HFFc6 (cell line): Measurements from ENCODE around the gene PSORS1C2. TPM values are rescaled to one million over a fixed set of nuclear protein-coding genes. Genes with fewer than 3 reads are reported as not detected.
"Not testable (repeated sequence)": the region's sequence is repeated elsewhere in the genome, so short reads cannot be mapped to it uniquely, and the experiment has no call there.

Source experiments
- DNase-seq: peaks from one replicate; pipeline ENCODE4 v3.0.0-alpha.2; 2018
- H3K27ac Mint-ChIP-seq: 2 replicates; pipeline ENCODE4 v1.8.0; 2020; ENCODE audit warnings: mild to moderate bottlenecking, mixed read lengths
- H3K27me3 Mint-ChIP-seq: 2 replicates; pipeline ENCODE4 v1.8.0; 2021; ENCODE audit warnings: mild to moderate bottlenecking, moderate library complexity, mixed read lengths; ENCODE audit not compliant: insufficient read depth
- H3K36me3 Mint-ChIP-seq: 2 replicates; pipeline ENCODE4 v1.8.0; 2021; ENCODE audit warnings: low read depth, mixed read lengths
- H3K4me1 Mint-ChIP-seq: 2 replicates; pipeline ENCODE4 v1.8.0; 2020; ENCODE audit warnings: low read depth, mixed read lengths
- H3K4me3 Mint-ChIP-seq: 2 replicates; pipeline ENCODE4 v1.8.0; 2020; ENCODE audit warnings: mild to moderate bottlenecking, moderate library complexity, mixed read lengths
- H3K9me3 Mint-ChIP-seq: 2 replicates; pipeline ENCODE4 v1.8.0; 2020; ENCODE audit warnings: mild to moderate bottlenecking, mixed read lengths
- total RNA-seq, 6 experiments: library from RNA; stranded (reverse); fragmentation: NEBNext Ultra II Directional; extraction: Animal tissue kit (Norgen Biotek cat#: 25700); gene quantifications; 2 replicates in 1 of 6; 3 replicates in 5 of 6; pipeline ENCODE4 v1.2.3, GENCODE V29; 2021
- TF ChIP-seq, protein P1 (sequence below): fragments of 200-600 bp; sonication (generic); IDR thresholded peaks from 2 replicates; pipeline ENCODE4 v1.5.0; 2021; ENCODE audit warnings: antibody characterized with exemption, mild to moderate bottlenecking

PSORS1C2 gene
- total RNA-seq, 6 experiments from 2014 or later: not detected

DNA sequence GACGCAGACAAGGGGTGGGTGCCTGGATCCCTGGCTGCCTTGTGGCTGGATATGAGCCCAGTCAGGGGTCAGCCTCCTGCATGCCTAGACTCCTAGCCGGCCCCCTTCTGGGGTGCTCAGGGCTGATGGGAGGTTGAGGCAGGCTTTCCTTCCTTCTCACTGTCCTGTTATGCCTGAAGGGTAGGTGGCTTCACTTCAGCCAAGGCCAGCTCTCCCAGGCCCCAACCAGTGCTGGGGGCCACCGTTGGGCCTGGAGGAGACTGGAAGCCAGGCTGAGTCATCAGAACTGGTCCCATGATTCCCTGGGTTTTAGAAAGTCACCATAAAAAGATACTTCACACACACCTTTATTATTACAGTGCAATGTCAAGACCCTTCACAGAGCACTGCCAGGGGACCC, 34.5 kb upstream of the PSORS1C2 start:
- TF ChIP-seq, protein P1, sequence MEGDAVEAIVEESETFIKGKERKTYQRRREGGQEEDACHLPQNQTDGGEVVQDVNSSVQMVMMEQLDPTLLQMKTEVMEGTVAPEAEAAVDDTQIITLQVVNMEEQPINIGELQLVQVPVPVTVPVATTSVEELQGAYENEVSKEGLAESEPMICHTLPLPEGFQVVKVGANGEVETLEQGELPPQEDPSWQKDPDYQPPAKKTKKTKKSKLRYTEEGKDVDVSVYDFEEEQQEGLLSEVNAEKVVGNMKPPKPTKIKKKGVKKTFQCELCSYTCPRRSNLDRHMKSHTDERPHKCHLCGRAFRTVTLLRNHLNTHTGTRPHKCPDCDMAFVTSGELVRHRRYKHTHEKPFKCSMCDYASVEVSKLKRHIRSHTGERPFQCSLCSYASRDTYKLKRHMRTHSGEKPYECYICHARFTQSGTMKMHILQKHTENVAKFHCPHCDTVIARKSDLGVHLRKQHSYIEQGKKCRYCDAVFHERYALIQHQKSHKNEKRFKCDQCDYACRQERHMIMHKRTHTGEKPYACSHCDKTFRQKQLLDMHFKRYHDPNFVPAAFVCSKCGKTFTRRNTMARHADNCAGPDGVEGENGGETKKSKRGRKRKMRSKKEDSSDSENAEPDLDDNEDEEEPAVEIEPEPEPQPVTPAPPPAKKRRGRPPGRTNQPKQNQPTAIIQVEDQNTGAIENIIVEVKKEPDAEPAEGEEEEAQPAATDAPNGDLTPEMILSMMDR: no peak
- Mint-ChIP-seq H3K27ac (no peak overlapping the region), H3K27me3 (peaks cover 1% of the 10 kb centered on the region; the same call in 1 of the 2 replicates), H3K4me1 (peaks cover 32% of the 10 kb centered on the region), H3K4me3 (no peak overlapping the region), H3K9me3 (no peaks in the 10 kb centered on the region), H3K36me3 (no peaks in the 10 kb centered on the region)
- no peak for DNase-seq

DNA sequence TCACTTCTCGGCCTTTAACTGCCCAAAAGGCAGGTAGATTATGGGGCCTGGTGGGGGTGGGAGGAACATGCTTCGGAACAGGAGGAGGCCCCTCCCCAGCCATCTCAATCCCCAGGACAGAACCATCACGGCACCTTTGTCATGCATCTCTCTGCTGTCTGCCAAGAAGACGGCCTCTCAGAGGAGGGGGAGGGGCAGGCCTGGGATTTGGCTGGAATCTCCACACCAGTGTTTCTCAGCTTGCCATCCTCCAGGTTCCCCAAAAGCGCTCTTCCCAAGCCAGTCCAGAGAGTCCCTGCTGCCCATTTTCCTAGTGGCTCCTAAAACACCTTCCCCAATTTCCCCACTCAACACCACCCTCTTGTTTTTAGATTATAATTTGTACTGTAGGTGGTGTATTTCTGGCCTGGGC, 34.1 kb upstream of the PSORS1C2 start:
- Mint-ChIP-seq H3K27ac (no peak overlapping the region), H3K4me1 (peaks cover 29% of the 10 kb centered on the region), H3K27me3 (peaks cover 1% of the 10 kb centered on the region; the same call in 1 of the 2 replicates), H3K4me3 (no peak overlapping the region), H3K36me3 (no peaks in the 10 kb centered on the region), H3K9me3 (no peaks in the 10 kb centered on the region)
- DNase-seq: no peak
- TF ChIP-seq, protein P1: no peak

DNA sequence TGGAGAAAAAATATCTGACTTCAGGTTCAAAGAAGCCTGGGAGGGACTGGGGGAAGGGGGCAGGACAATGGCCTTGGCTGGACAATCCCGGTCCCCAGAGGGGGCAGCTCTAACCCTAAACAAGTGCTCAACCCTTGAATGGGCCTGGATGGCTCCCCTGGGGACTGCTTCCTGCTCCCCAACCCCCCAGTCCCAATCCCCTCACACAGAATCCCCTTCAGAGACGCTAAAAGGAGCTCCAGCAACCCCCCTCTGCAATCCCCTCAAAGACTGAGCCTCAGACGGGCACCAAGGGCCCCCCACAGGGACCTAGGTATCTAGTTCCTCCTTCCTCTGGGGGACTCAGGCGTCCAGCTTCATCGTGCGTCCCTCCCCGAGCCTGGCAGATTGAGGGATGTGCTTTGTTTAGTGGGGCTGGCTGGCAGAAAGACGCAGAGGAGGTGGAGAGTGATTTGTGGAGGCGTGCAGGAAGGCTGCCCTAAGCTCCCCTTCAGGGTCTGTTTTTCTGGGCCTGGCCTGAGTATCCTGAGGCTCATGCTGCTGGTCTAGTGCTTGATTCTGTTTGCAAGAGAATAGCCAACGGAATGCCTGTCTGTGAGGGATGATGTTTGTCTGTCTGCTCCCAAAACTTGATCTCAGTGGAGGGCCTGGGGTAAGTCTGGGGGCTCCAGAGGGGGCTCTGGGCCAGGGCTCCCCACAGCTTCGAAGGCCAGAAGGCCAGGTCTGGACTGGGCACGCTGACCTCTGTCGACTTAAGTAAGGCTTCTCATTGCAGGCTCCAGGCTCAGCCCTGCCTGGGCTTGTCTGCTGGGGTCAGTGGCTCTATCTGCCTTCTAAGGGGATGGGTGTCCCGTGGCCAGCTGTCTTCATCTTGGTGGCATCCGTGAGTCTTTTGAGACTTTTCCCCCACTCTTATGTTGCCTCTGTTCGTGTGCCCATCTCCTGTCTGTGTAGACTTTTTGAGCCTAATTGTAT, 33.4 kb upstream of the PSORS1C2 start:
- Mint-ChIP-seq H3K27ac (no peak overlapping the region), H3K27me3 (peaks cover 1% of the 10 kb centered on the region; the same call in 1 of the 2 replicates), H3K9me3 (no peaks in the 10 kb centered on the region), H3K4me1 (peaks cover 29% of the 10 kb centered on the region), H3K36me3 (0 out of 2 replicates have a peak, but pooled peaks cover 4% of the 10 kb centered on the region), H3K4me3 (no peak overlapping the region)
- TF ChIP-seq, protein P1: no peak
- no peak for DNase-seq

DNA sequence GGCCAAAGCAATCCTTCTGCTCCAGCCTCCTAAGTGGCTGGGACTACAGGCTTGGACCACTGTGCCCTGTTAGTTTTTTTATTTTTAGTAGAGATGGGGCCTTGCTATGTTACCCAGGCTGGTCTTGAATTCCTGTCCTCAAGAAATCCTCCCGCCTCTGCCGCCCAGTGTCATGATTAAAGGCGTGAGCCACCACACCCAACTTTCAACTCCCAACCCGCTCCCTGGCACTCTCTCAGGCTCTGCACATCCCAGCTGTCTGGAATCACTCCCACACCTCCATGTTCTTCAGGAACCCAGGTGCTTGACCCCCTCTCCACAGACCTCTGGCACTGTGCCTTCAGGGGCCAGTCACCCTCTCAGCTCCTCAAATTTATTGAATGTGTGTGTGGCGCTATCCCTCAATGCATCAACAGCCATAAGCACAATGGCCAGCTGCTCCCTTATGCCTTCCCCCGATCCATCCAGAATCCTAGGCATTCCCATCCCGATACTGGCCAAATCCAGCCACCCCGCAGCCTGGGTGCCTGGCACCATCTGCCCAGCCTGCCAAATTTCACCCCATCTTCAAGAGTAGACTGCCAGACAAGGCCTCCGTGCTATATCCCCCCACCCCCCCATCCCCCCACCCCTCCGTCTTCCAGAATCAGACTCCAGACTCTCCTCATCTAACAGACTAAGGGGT, 32.3 kb upstream of the PSORS1C2 start:
- Mint-ChIP-seq H3K4me3 (no peak overlapping the region), H3K4me1 (peaks cover 25% of the 10 kb centered on the region), H3K27me3 (peaks cover 1% of the 10 kb centered on the region; the same call in 1 of the 2 replicates), H3K36me3 (0 out of 2 replicates have a peak, but pooled peaks cover 4% of the 10 kb centered on the region), H3K9me3 (no peaks in the 10 kb centered on the region), H3K27ac (no peak overlapping the region)
- TF ChIP-seq, protein P1: no peak
- DNase-seq: no peak

DNA sequence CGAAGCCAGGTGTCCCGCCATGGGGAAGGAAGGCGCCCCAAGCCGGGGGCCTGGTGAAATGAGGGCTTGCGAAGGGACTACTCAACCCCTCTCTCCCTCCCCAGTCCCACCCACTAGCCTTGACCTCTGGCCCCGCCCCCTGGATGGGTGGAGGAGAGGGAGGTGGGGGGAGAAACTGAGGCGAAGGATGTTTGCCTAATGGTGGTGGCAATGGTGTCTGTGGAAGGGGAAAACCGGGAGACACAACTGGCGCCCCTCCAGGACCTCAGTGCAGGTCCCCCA, 31.7 kb upstream of the PSORS1C2 start, which contains the start of gene POU5F1:
TSS of gene POU5F1 (minus strand) at position 83 of the 282 bp plus-strand sequence. CDS start at position 21, 62 bp downstream.
- Mint-ChIP-seq H3K9me3 (no peaks in the 10 kb centered on the region), H3K4me1 (peaks cover 19% of the 10 kb centered on the region), H3K27me3 (no peaks in the 10 kb centered on the region; the same call in 1 of the 2 replicates), H3K36me3 (0 out of 2 replicates have a peak, but pooled peaks cover 4% of the 10 kb centered on the region), H3K4me3 (no peak within 1 kb of the TSS), H3K27ac (no peak within 1 kb of the TSS)
- no peak for DNase-seq
- TF ChIP-seq, protein P1: no peak

DNA sequence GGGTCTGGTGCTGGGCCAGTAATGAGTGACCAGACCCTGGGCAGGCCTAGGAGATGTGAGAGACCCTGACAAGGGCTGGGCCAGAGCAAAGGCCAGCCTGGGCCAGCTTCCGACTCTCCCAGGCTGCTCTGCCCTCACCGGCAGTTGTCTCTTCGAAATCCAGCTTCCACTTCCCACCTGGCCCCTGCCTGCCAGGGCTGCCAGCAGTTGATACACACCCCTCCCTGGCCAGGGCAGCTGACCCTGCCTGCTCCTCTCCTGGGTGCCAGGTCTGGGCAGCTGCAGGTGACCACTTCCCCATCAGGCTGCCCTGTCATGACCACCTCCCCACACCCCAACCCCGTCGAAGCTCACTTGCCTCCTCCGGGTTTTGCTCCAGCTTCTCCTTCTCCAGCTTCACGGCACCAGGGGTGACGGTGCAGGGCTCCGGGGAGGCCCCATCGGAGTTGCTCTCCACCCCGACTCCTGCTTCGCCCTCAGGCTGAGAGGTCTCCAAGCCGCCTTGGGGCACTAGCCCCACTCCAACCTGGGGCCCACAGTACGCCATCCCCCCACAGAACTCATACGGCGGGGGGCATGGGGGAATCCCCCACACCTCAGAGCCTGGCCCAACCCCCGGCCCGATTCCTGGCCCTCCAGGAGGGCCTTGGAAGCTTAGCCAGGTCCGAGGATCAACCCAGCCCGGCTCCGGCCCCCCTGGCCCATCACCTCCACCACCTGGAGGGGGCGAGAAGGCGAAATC, 31.2 kb upstream of the PSORS1C2 start:
- peaks cover 14% of the 10 kb centered on the region for H3K4me1 Mint-ChIP-seq
- H3K9me3 Mint-ChIP-seq, H3K27me3 Mint-ChIP-seq, H3K36me3 Mint-ChIP-seq, H3K4me3 Mint-ChIP-seq, DNase-seq, H3K27ac Mint-ChIP-seq: not testable (repeated sequence)
